Transverse colon (tissue), 4 donors: ENCODE results near the gene OR56A4.
"Not testable (repeated sequence)": the region's sequence is repeated elsewhere in the genome, so short reads cannot be mapped to it uniquely, and the experiment has no call there.

Experiments used
- POLR2A ChIP-seq: fragments of 450-650 bp; IDR thresholded peaks from one replicate; pipeline ENCODE4 v1.6.1; 2016; ENCODE audit warnings: antibody characterized with exemption, mild to moderate bottlenecking, moderate library complexity
- POLR2AphosphoS5 ChIP-seq, 3 donors: sonication (generic); formaldehyde crosslinking; IDR thresholded peaks; one replicate each; pipeline ENCODE4 v1.6.1; 2016; ENCODE audit warnings: antibody characterized with exemption in 3 of 3
- TF ChIP-seq, protein P1 (sequence below), 5 experiments: fragments of 200-600 bp in 3 of 5; fragments of 450-650 bp in 2 of 5; sonication (generic) in 3 of 5; IDR thresholded peaks; 1 replicate in 2 of 5; 2 replicates in 3 of 5; pipeline ENCODE4 v1.5.1; 2016 to 2017; ENCODE audit warnings: antibody characterized with exemption in 5 of 5, inconsistent platforms in 3 of 5, mild to moderate bottlenecking in 2 of 5, moderate library complexity in 1 of 5

DNA sequence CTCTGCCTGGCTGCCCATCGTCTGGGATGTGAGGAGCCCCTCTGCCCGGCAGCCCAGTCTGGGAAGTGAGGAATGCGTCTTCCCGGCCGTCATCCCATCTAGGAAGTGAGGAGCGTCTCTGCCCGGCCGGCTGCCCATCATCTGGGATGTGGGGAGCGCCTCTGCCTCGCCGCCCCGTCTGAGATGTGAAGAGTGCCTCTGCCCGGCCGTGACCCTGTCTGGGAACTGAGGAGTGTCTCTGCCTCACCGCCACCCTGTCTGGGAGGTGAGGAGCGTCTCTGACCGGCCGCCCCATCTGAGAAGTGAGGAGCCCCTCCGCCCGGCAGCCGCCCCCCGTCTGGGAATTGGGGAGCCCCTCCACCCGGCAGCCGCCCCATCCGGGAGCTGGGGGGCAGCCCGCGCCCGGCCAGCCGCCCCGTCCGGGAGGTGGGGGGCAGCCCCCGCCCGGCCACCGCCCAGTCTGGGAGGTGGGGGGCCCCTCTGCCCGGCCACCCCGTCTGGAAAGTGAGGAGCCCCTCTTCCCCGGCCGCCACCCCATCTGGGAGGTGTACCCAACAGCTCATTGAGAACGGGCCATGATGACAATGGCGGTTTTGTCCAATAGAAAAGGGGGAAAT, 45.9 kb downstream of the OR56A4 start:
- not testable (repeated sequence) for TF ChIP-seq POLR2AphosphoS5 (IDR thresholded peaks at IDR 0.05); POLR2A
- TF ChIP-seq, protein P1, sequence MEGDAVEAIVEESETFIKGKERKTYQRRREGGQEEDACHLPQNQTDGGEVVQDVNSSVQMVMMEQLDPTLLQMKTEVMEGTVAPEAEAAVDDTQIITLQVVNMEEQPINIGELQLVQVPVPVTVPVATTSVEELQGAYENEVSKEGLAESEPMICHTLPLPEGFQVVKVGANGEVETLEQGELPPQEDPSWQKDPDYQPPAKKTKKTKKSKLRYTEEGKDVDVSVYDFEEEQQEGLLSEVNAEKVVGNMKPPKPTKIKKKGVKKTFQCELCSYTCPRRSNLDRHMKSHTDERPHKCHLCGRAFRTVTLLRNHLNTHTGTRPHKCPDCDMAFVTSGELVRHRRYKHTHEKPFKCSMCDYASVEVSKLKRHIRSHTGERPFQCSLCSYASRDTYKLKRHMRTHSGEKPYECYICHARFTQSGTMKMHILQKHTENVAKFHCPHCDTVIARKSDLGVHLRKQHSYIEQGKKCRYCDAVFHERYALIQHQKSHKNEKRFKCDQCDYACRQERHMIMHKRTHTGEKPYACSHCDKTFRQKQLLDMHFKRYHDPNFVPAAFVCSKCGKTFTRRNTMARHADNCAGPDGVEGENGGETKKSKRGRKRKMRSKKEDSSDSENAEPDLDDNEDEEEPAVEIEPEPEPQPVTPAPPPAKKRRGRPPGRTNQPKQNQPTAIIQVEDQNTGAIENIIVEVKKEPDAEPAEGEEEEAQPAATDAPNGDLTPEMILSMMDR (IDR thresholded peaks at IDR 0.05), result not testable (repeated sequence)
